ENCODE measurements around the gene CD248.

- no peak for TF ChIP-seq TCF7L2 (IDR thresholded peaks at IDR 0.05; ENCODE audit: low read depth, low read length)
- TF ChIP-seq CTCF (IDR thresholded peaks at IDR 0.05) = no peak
- no peak for TF ChIP-seq SIN3A (IDR thresholded peaks at IDR 0.05; ENCODE audit: borderline replicate concordance, insufficient read depth, low read depth, low read length)
- TF ChIP-seq POLR2AphosphoS5 (IDR thresholded peaks at IDR 0.05; ENCODE audit: low read depth, low read length) = no peak
- TF ChIP-seq REST (IDR thresholded peaks at IDR 0.05; ENCODE audit: insufficient read depth in 1 of 2, low read depth in 2 of 2, low read length in 1 of 2) = no peak
Observed at GRCh38 chr11:66280428-66280827, 36.4 kb downstream of the CD248 start.

Measured in Panc1 (cell line).